ENCODE measurements around the gene SMURF1.

Gene SMURF1

GRCh38 chr7:99143853-99144672 is at the start of gene SMURF1:
SMURF1 (minus strand) TSS chr7:99144108; CDS start chr7:99143780, 328 bp downstream.
- peak within 1 kb of the TSS; percentile 57 for H3K4me3 ChIP-seq (replicated peaks; ENCODE audit: low read depth, low read length)
- DNase-seq (ENCODE audit: extremely low read depth, low read depth): no peak
- no peak for TF ChIP-seq CTCF (IDR thresholded peaks at IDR 0.05; ENCODE audit: low read depth, low read length, missing control alignments)

- no peak overlapping the region for H3K4me3 ChIP-seq (replicated peaks; ENCODE audit: low read depth, low read length)
- no peak for TF ChIP-seq CTCF (IDR thresholded peaks at IDR 0.05; ENCODE audit: low read depth, low read length, missing control alignments)
- no peak for DNase-seq (ENCODE audit: extremely low read depth, low read depth)
Measured at GRCh38 chr7:99191869-99192596, 48.1 kb upstream of the SMURF1 start.

GRCh38 chr7:99190359-99191009 is 46.6 kb upstream of the SMURF1 start:
- TF ChIP-seq CTCF (IDR thresholded peaks at IDR 0.05; ENCODE audit: low read depth, low read length, missing control alignments): no peak
- no peak overlapping the region for H3K4me3 ChIP-seq (replicated peaks; ENCODE audit: low read depth, low read length)
- DNase-seq (ENCODE audit: extremely low read depth, low read depth): no peak

GRCh38 chr7:99189222-99189621 is 45.3 kb upstream of the SMURF1 start:
- no peak for TF ChIP-seq CTCF (IDR thresholded peaks at IDR 0.05; ENCODE audit: low read depth, low read length, missing control alignments)
- DNase-seq (ENCODE audit: extremely low read depth, low read depth): no peak
- H3K4me3 ChIP-seq (replicated peaks; ENCODE audit: low read depth, low read length): no peak overlapping the region

GRCh38 chr7:99188221-99188620 is 44.3 kb upstream of the SMURF1 start:
- no peak for TF ChIP-seq CTCF (IDR thresholded peaks at IDR 0.05; ENCODE audit: low read depth, low read length, missing control alignments)
- DNase-seq (ENCODE audit: extremely low read depth, low read depth): no peak
- no peak overlapping the region for H3K4me3 ChIP-seq (replicated peaks; ENCODE audit: low read depth, low read length)

GRCh38 chr7:99184532-99185218 is 40.8 kb upstream of the SMURF1 start:
- no peak overlapping the region for H3K4me3 ChIP-seq (replicated peaks; ENCODE audit: low read depth, low read length)
- no peak for TF ChIP-seq CTCF (IDR thresholded peaks at IDR 0.05; ENCODE audit: low read depth, low read length, missing control alignments)
- no peak for DNase-seq (ENCODE audit: extremely low read depth, low read depth)
